Upper lobe of left lung (tissue), 4 donors: ENCODE data around the gene TGM2.

Source experiments
- CTCF ChIP-seq, 6 experiments: fragments of 450-650 bp in 4 of 6; fragments of 200-600 bp in 2 of 6; sonication (generic) in 2 of 6; IDR thresholded peaks; one replicate each; pipeline ENCODE4 v1.5.1; 2016 to 2019; ENCODE audit warnings: antibody characterized with exemption in 6 of 6
- EP300 ChIP-seq, 4 donors: sonication (generic); formaldehyde crosslinking; IDR thresholded peaks; one replicate each; pipeline ENCODE4 v1.5.1; 2017; ENCODE audit warnings: antibody characterized with exemption in 4 of 4, control low read depth in 2 of 4
- POLR2AphosphoS5 ChIP-seq, 2 donors: sonication (generic); formaldehyde crosslinking; IDR thresholded peaks; one replicate each; pipeline ENCODE4 v1.5.1; 2017; ENCODE audit warnings: antibody characterized with exemption in 2 of 2

DNA sequence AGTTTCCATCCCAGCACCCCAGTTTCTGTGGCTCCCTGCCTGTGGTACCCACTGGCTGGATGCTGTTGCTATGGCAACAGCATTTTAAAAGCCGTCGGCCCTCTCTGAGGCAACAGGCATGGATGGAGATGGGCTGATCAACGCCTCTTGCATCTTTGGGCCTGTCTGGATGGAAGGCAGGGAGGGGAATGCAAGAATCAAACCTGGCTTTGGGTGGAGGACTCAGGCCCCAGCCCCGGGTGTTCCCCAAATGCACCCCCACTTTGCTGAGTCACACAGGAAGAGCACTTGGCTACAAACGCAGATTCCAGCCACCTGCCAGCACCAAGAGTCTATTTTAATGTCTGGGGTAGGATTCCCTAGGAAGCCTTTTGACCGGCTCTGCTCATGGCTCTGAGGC, 45.7 kb upstream of the TGM2 start:
- TF ChIP-seq CTCF (IDR thresholded peaks at IDR 0.05) (no peak), POLR2AphosphoS5 (IDR thresholded peaks at IDR 0.05) (no peak), EP300 (IDR thresholded peaks at IDR 0.05) (no peak)
